Activated naive CD4-positive, alpha-beta T cell treated with anti-CD3 and anti-CD28 coated beads for 36 hours (primary cell): ENCODE results near the gene PKN3. TPM values are rescaled to one million over a fixed set of nuclear protein-coding genes. Genes with fewer than 3 reads are reported as not detected.

Experiments
- CTCF ChIA-PET: fragments of 350-600 bp; sonication (Branson Sonifier 250); formaldehyde crosslinking; loops from one replicate; lab custom pipeline; 2021; ENCODE audit warnings: antibody characterized with exemption; lab: Charles Lee
- DNase-seq: peaks from one replicate; pipeline ENCODE4 v3.0.0-alpha.2; 2020
- H3K27ac Mint-ChIP-seq: one replicate; pipeline ENCODE4 v1.8.0; 2021; ENCODE audit warnings: mild to moderate bottlenecking, mixed read lengths
- H3K27me3 Mint-ChIP-seq: one replicate; pipeline ENCODE4 v1.8.0; 2021; ENCODE audit warnings: low read depth, mixed read lengths
- H3K36me3 Mint-ChIP-seq: one replicate; pipeline ENCODE4 v1.8.0; 2021; ENCODE audit warnings: low read depth, mixed read lengths
- H3K4me1 Mint-ChIP-seq: one replicate; pipeline ENCODE4 v1.8.0; 2021; ENCODE audit warnings: low read depth, mixed read lengths
- H3K4me3 Mint-ChIP-seq: one replicate; pipeline ENCODE4 v1.8.0; 2021; ENCODE audit warnings: mild to moderate bottlenecking, moderate library complexity, mixed read lengths
- H3K9me3 Mint-ChIP-seq: one replicate; pipeline ENCODE4 v1.8.0; 2021; ENCODE audit warnings: mixed read lengths
- intact Hi-C: fragments of 100-400 bp; cut with micrococcal nuclease; formaldehyde crosslinking; loops from one replicate; pipeline ENCODE4 v1.15.1; 2023
- total RNA-seq, 2 experiments: library from RNA; stranded (reverse); gene quantifications; one replicate each; pipeline ENCODE4 v1.2.3, GENCODE V29; 2021

PKN3 gene
- total RNA-seq, 2 experiments from 2014 or later = 6.3 to 7.3 TPM

DNA sequence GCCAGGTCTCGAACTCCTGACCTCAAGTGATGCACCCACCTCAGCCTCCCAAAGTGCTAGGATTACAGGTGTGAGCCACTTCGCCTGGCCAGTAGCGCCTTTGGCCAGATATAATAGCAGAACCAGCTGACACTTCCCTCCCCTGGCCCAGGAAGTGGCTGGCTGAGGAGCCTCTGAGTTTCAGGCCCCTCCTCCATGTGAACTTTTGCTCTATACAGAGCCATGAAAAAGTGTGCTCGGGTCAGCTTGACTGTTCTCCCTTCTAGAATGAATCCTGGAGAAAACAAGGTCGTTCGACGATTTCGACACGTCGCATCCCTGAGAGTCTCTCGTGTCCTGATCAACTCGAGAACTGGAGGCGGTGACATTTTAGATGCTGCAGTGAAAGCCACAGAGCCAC, 30.3 kb downstream of the PKN3 start:
- intact Hi-C loops = no loop called here
- no peak for DNase-seq
- CTCF ChIA-PET = interaction anchor here (1.5 kb wide), 1 partner anchor 8 kb away, joined by 3 read pairs; no protein-coding TSS in a partner anchor
- Mint-ChIP-seq H3K36me3 (no peaks in the 10 kb centered on the region), H3K9me3 (no peaks in the 10 kb centered on the region), H3K4me3 (no peak overlapping the region), H3K27ac (no peak overlapping the region), H3K27me3 (no peaks in the 10 kb centered on the region), H3K4me1 (peaks cover under 1% of the 10 kb centered on the region)

DNA sequence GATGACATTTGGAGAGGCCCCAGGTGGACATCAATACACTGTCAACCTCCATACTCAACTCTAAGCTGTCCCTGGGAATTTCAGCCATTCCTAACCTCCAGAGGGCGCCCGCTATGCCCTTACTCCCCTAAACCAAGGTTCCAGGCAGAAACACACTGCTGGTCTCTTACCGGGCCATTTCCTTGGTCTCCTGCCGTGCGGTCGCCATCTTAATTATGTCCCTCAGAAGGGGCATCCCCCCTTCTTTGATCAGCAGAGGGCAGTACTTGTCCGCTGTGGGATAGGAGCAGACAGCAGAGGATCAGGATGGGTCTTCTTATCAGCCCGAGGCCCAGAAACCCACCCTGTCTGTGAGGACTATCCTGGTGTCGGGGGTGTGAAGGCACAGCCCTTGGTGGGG, 31.0 kb downstream of the PKN3 start:
- H3K4me3 Mint-ChIP-seq = no peak overlapping the region
- intact Hi-C loops = no loop called here
- H3K9me3 Mint-ChIP-seq = no peaks in the 10 kb centered on the region
- no peak overlapping the region for H3K27ac Mint-ChIP-seq
- H3K27me3 Mint-ChIP-seq = no peaks in the 10 kb centered on the region
- no peaks in the 10 kb centered on the region for H3K36me3 Mint-ChIP-seq
- DNase-seq = peak; percentile 53
- H3K4me1 Mint-ChIP-seq = no peaks in the 10 kb centered on the region
- CTCF ChIA-PET = interaction anchor here (1.1 to 1.5 kb wide), 3 partner anchors 8 to 196 kb away, joined by 3 read pairs; no protein-coding TSS in a partner anchor

GRCh38 chr9:128735373-128735772, 33.1 kb downstream of the PKN3 start:
- no peaks in the 10 kb centered on the region for H3K27me3 Mint-ChIP-seq
- H3K4me1 Mint-ChIP-seq = no peaks in the 10 kb centered on the region
- CTCF ChIA-PET = interaction anchor here (0.9 kb wide), 1 partner anchor 153 kb away, joined by 5 read pairs; no protein-coding TSS in a partner anchor
- H3K36me3 Mint-ChIP-seq = no peaks in the 10 kb centered on the region
- intact Hi-C loops = no loop called here
- DNase-seq = no peak
- H3K4me3 Mint-ChIP-seq = no peak overlapping the region
- H3K9me3 Mint-ChIP-seq = no peaks in the 10 kb centered on the region
- H3K27ac Mint-ChIP-seq = no peak overlapping the region

GRCh38 chr9:128742401-128742800, 40.1 kb downstream of the PKN3 start:
- H3K9me3 Mint-ChIP-seq = no peaks in the 10 kb centered on the region
- H3K27ac Mint-ChIP-seq = no peak overlapping the region
- H3K4me1 Mint-ChIP-seq = no peaks in the 10 kb centered on the region
- no peak for DNase-seq
- no peak overlapping the region for H3K4me3 Mint-ChIP-seq
- H3K36me3 Mint-ChIP-seq = peaks cover 3% of the 10 kb centered on the region
- intact Hi-C loops = no loop called here
- no peaks in the 10 kb centered on the region for H3K27me3 Mint-ChIP-seq
- CTCF ChIA-PET = no interaction called here

DNA sequence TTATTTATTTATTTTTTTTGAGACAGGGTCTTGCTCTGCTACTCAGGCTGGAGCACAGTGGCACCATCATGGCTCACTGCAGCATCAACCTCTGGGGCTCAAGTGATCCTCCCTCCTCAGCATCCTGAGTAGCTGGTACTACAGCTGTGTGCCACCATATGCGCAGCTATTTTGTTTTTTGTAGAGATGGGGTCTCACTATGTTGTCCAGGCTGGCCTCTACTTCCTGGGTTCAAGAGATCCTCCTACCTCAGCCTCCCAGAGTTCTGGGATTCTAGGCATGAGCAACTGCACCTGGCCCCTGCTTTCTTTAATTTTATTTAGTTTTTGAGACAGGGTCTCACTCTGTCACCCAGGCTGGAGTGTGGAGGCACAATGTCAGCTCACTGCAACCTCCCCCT, 41.1 kb downstream of the PKN3 start:
- Mint-ChIP-seq H3K36me3 (peaks cover 3% of the 10 kb centered on the region), H3K27ac (no peak overlapping the region), H3K9me3 (no peaks in the 10 kb centered on the region), H3K4me1 (no peaks in the 10 kb centered on the region), H3K4me3 (no peak overlapping the region), H3K27me3 (no peaks in the 10 kb centered on the region)
- intact Hi-C loops = no loop called here
- CTCF ChIA-PET = interaction anchor here (1.1 kb wide), 1 partner anchor 15 kb away, joined by 3 read pairs; no protein-coding TSS in a partner anchor
- no peak for DNase-seq

GRCh38 chr9:128747241-128747640, 44.9 kb downstream of the PKN3 start:
- Mint-ChIP-seq H3K4me3 (no peak overlapping the region), H3K27ac (no peak overlapping the region), H3K9me3 (no peaks in the 10 kb centered on the region), H3K27me3 (no peaks in the 10 kb centered on the region), H3K36me3 (no peaks in the 10 kb centered on the region), H3K4me1 (no peaks in the 10 kb centered on the region)
- DNase-seq = no peak
- intact Hi-C loops = no loop called here
- CTCF ChIA-PET = no interaction called here

- no peak for DNase-seq
- H3K27ac Mint-ChIP-seq = no peak overlapping the region
- CTCF ChIA-PET = no interaction called here
- intact Hi-C loops = no loop called here
- no peak overlapping the region for H3K4me3 Mint-ChIP-seq
- H3K4me1 Mint-ChIP-seq = no peaks in the 10 kb centered on the region
- no peaks in the 10 kb centered on the region for H3K36me3 Mint-ChIP-seq
- H3K9me3 Mint-ChIP-seq = no peaks in the 10 kb centered on the region
- H3K27me3 Mint-ChIP-seq = no peaks in the 10 kb centered on the region
Observed at GRCh38 chr9:128750926-128751595, 48.8 kb downstream of the PKN3 start.

DNA sequence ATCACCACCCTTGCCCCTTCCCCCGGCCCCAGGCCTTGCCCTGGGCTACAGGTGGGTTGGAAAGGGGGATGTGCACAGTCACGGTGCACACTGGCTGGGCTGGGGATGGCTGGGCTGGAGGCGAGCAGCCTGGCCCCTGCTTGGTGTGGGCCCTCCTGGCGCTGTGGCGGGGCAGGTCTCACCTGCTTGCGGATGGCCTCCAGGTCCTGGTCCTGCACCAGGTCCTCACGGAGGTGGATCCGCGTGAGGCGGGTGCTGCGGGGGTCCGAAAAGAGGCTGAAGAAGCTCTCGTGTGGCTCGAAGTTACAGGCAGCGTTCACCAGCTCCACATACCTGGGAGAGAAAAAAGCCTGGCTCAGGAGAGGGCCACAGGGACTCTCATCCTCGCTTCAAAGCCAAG, 51.3 kb downstream of the PKN3 start:
- no peak for DNase-seq
- no peak overlapping the region for H3K4me3 Mint-ChIP-seq
- no peaks in the 10 kb centered on the region for H3K4me1 Mint-ChIP-seq
- intact Hi-C loops = no loop called here
- H3K9me3 Mint-ChIP-seq = no peaks in the 10 kb centered on the region
- H3K27me3 Mint-ChIP-seq = no peaks in the 10 kb centered on the region
- no peak overlapping the region for H3K27ac Mint-ChIP-seq
- CTCF ChIA-PET = interaction anchor here (1.2 kb wide), 1 partner anchor 175 kb away, joined by 4 read pairs; no protein-coding TSS in a partner anchor
- no peaks in the 10 kb centered on the region for H3K36me3 Mint-ChIP-seq

- Mint-ChIP-seq H3K4me1 (no peaks in the 10 kb centered on the region), H3K4me3 (no peak overlapping the region), H3K36me3 (no peaks in the 10 kb centered on the region), H3K27ac (no peak overlapping the region), H3K9me3 (no peaks in the 10 kb centered on the region), H3K27me3 (no peaks in the 10 kb centered on the region)
- CTCF ChIA-PET = no interaction called here
- intact Hi-C loops = no loop called here
- DNase-seq = no peak
Observed at GRCh38 chr9:128757602-128758001, 55.3 kb downstream of the PKN3 start.

DNA sequence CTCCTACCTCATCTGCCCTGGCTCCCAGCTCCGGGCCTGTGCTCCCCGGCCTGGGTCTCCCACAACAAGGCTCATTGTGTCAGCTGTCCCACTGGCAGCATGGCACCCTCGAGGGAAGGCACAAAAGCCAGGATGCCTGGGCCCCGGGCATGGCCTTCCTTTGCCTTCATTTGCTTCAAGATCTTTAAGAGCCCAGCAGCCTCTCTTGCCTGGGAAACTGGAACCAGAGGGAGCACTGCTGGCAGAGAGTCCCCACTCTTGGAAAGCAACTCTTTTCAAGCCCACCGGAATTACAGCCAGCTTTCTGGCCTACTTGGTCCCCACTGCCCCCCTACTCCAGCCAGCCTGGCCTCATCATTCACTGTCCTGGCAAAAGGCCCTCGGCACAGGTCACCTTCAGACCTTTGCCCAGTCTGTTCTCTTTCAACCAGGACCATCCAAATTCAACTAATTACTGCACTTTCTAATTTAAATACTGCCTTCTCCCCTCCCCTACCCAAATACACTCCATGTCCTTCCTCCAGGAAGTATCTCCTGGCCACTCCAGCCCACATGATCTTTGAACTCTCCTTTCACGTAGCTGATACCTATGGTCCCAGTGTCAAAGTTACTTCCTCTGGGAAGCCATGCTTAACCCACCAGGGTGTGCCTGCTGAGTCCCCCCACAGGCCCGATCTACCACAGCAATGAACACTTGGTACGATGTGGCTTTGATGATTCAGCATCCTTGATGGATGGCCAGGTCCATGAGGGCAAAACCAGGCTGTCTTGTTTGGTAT, 60.6 kb downstream of the PKN3 start:
- DNase-seq = no peak
- Mint-ChIP-seq H3K36me3 (peaks cover 2% of the 10 kb centered on the region), H3K27ac (no peak overlapping the region), H3K4me3 (no peak overlapping the region), H3K4me1 (peaks cover 10% of the 10 kb centered on the region), H3K9me3 (no peaks in the 10 kb centered on the region), H3K27me3 (no peaks in the 10 kb centered on the region)
- intact Hi-C loops = no loop called here
- CTCF ChIA-PET = no interaction called here

DNA sequence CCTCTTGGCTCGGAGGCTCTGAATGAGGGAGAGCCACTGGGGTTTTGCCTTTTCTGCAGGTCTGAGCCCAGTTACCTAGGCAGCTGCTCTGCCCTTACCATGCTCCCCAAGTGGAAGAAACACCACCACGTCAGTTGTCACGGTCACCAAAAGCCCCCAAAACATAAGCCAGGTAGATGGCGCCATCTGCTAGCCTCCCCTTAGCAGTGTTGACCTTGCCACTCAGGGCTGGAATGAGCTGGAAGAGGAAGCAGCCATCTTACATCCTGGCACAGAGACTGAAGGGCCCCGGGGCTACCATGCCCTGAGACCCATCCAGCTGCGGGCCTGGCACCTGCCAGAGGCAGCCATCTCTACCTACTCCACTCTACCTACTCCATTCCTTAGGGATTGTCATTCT, 62.1 kb downstream of the PKN3 start:
- Mint-ChIP-seq H3K27ac (no peak overlapping the region), H3K9me3 (no peaks in the 10 kb centered on the region), H3K4me1 (peaks cover 15% of the 10 kb centered on the region), H3K27me3 (no peaks in the 10 kb centered on the region), H3K4me3 (no peak overlapping the region), H3K36me3 (peaks cover 2% of the 10 kb centered on the region)
- intact Hi-C loops = no loop called here
- CTCF ChIA-PET = interaction anchor here (0.9 kb wide), 1 partner anchor 41 kb away, joined by 3 read pairs; no protein-coding TSS in a partner anchor
- DNase-seq = peak; percentile 37

- intact Hi-C loops = no loop called here
- no peak for DNase-seq
- CTCF ChIA-PET = interaction anchor here (0.9 kb wide), 1 partner anchor 39 kb away, joined by 3 read pairs; no protein-coding TSS in a partner anchor
- H3K4me3 Mint-ChIP-seq = no peak overlapping the region
- no peaks in the 10 kb centered on the region for H3K9me3 Mint-ChIP-seq
- no peak overlapping the region for H3K27ac Mint-ChIP-seq
- no peaks in the 10 kb centered on the region for H3K27me3 Mint-ChIP-seq
- peaks cover 2% of the 10 kb centered on the region for H3K36me3 Mint-ChIP-seq
- H3K4me1 Mint-ChIP-seq = peaks cover 22% of the 10 kb centered on the region
Observed at GRCh38 chr9:128765499-128765898, 63.2 kb downstream of the PKN3 start.
